CD4-positive, alpha-beta T cell treated with Interleukin-15 for 4 hours (primary cell): ENCODE measurements around the gene B3GAT1.

ENCODE experiments used
- DNase-seq: peaks from one replicate; pipeline ENCODE4 v3.0.0-alpha.2; 2020; ENCODE audit warnings: low spot score

B3GAT1 gene

DNA sequence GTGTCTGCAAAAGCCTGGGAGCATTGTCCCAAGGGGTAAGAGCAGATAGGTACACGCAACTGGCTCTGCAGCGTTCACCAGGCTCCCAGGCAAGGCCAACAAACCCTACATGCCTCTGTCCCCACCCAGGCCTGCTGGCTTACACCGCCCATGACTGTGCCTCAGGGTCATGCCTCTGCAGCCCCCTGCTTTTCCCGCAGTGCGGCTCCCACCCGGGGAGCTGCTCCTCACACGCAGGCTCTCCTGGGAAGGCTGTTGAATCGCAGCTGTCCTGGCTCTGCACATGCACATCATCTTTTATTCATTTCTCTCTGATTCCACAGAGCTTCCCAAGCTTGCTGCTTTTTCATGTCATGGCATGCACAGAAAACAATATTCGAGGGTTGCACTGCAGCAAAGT is 29.2 kb upstream of the B3GAT1 start:
- DNase-seq = no peak

DNA sequence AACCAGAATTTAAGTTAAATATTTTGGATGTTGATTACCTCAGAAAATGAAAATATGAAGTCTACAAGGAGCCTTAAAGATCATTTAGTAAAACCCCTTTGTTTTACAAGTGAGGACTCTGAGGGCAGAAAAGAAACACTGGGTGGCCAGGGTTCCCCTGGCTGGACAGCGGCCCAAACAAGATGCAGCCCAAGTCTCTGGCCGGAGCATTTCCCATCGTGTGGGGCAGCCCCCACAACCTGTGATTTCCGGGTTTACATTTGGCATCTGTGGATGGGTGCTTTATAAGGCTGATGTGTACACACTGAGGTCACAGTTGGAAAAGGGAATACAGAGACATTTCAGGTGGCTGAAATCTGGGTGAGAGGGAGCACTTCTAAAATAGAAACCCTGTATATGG is 28.8 kb upstream of the B3GAT1 start:
- no peak for DNase-seq

DNA sequence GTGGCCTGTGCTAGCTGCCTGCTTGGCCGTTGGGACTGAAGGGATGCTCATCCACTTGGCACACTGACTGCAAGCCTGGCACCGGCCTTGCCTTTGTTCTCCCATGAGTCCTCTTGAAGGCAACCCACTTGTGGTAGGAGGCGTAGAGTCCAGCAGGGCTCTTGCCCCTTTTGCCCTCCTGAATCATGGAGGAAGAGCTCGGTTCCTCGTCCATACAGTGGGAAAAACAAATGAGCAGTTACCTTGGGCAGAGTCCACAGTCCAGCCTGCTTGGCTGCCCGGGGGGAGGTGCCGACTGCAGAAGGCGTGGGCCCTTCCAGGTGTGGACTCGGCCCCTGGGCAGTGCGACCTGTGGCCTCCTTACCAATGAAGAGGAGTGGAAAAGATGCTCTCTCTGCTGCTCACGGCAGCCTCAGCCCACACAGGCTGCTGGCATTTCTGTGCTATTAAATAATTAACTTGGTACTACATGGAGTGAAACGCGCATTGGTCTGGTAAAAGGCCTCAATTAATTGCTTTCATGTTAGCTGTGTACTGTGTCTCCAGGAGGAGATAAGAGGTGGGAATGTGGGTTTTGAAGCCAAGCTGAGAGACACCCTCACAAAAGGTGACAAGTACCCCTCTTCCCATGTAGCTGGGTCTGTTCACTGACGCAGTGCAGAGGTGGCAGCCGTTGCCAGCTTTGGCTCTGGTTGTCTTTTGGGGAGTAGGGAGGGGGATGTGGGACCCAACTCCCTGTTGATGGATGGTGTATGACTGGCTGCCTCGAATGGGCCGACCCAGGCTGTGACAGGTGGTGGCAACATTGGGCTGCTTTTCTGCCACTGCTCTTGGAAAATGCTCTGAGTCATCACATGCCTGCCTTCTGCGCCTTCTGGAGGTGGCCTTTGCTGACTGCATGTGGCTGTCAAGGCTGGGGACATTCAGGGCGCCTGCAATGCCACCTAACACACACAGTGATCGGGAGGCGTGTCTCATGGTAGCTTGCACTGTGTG is 26.8 kb upstream of the B3GAT1 start:
- no peak for DNase-seq

DNA sequence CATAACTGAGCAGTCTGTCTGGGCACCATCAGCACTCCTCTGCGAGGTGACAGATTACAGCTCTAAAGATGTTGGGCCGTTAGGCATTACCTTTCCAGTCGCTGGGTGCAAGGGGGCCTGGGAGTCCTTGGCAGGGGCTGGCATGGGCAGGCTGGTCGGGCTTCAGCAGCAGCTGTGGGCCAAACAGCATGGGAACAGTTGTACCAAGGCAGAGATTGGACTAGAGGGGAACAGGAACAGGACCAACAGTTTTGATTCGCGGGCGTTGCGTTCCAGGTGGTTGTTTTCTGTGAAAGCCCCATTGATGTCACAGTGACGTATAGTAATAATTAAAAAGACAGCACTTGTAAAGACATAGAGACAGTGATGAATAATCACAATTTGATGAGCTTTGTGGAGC is 25.8 kb upstream of the B3GAT1 start:
- DNase-seq = no peak

DNA sequence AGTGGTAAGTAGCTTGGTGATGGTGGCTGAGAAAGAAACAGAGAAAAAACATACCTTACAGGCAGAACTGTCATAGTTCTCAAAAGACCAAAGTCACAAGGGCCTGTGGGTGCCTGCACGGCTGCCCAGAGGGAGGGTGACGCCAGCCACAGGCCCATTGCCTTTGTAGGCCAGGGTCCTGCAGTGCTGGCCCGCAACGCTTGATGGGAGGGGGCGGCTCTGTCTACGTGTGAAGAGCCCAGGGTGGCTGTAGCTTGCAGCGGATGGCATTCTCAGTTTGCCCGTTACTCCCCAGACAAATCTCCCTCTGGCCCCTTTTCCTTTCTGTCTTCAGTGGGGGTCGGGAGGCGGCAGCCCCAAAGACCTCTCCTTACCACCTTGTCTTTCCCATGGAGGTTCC is 24.7 kb upstream of the B3GAT1 start:
- DNase-seq = no peak

DNA sequence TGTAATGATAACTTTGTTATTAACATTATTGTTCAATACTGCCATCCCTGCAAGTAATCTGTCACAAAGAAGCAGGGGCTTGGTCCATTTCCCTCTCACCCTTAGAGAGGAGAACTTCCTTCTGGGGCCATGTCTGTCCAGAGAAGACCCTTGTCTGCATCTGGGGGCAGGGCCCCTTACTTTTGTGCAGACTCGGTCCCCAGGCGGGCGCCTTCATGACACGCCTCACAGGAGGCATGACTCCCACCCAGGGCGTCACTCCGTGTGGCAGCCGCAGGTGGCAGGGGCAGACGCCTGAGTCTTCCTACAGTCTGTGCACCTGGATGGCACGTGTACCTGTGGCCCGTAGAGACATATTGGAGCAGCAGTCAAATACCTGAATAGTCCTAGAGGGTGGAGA is 21.8 kb upstream of the B3GAT1 start:
- DNase-seq = no peak

DNA sequence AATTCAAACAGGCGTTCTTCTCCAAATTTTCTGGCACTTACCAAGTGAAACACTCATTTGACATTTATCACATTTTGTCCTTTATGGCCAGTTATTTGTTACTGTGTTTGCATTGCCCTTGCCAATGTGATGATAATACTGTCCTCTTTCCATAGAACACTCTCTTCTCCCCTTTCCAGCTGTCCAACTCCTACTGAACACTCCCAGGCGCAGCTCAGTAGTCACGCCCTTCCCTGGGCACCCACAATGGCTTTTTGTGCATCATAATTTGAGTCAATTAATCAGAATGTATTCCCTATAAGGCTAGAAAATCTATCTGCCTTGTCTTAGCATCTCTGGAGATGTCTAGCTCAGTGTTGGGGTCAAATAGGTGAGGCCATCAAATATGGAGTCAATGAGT is 21.2 kb upstream of the B3GAT1 start:
- no peak for DNase-seq

DNA sequence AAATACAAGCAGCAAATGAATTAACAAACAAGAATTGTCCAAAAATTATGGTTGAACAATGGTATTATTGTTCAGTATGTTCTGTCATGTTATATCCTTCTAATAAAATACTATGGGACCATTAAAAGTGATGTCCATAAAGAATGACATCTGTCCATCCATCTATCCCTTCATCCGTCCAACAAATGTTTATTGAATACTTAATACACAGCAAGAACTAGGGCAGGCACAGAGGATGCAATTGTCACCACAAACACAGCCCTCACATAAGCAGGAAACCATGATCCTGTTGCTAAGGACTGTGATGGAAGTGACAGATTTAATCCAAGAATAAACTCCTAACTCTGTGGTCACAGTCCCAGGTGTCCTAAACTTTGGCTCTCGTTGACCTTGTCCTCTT is 20.7 kb upstream of the B3GAT1 start:
- DNase-seq = no peak

DNA sequence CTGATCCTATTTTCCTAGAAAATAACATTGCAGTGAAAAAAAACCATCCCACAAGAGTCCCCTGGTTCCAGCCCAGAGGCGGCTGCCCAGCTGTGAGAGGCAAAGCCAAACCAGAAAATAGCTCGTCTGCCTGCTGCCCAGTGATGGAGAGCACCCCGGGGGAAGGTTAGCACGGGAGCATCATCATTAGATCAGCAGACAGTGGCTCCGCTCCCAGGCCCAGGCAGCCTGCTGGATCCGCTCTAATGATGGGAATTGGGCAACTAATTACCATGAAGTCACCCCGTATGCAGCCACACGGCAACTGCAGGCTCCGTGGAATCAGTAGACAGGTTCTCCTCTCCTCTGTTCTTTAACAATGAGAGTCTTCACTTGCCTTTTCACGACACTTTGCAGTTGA is 17.1 kb upstream of the B3GAT1 start:
- no peak for DNase-seq

DNA sequence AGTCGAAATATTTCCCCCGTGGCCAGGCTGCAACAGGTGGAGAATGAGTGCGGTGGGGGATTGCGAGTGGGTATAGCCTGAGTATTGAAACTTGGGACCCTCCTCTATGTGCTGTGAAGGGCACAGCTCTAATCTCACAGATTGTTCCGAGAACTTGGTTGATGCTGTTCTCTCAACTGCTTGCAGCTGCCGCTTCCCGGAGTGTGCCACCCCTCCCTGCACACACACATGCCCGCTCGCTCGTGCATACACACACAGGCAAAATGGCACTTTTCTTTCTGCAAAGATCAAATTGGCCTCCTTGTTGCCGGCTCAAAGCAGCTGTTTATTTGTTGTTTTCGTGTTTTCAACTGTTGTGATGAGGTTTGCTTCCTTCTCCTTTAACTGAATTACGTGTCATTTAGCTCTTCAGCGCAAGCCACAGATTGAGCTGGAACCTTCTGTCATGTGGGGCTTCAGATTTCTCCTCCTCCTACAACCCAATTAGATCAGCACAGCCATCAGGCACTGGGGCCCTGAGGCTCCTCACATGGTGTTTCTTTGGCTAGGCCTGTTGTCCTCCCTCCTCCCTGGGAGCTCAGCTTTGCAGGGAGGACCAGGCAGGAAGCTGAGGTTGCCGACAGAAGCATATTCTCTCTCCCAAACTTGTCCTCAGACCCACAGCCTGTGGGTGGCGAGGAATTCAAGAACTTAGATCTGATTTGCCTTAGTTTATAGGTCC is 13.9 kb upstream of the B3GAT1 start:
- no peak for DNase-seq

DNA sequence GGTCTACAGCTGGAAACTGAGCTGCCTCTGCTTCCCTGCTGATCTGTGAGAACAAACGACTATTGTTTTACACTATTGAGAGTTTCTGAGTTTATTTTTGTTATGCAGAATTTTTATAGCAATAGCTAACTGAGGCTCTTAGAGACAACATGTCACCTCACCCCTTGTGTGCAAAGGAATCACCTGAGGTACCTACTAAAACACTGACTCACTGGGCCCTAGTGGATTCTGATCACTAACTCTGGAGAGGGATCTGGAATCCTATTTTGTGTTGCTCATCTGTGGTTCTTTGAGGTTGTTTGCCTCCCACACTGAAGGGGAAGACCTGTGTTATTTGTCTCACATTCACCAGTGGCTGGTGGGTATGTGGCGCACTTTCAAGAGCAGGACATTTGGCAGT is 13.4 kb upstream of the B3GAT1 start:
- no peak for DNase-seq

DNA sequence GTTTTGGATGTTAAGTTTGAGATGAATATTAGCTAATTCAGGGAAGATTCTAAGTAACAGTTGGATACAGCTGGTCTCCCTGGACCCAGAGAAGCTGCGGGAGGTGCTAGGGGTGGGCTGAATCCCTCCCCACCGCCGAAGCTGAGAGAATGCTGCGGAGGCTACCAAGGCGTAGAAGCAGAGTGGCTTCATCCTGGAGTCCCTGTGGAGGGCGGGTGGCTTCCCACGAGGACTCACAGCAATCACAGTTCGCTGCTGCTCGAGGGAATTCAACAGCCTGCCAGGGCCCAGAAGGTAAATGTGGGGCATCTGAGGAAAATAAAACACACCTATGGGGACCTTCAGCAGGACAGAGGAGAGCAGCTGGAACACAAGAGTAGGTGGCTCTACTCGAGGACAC is 11.1 kb upstream of the B3GAT1 start:
- DNase-seq = no peak

DNA sequence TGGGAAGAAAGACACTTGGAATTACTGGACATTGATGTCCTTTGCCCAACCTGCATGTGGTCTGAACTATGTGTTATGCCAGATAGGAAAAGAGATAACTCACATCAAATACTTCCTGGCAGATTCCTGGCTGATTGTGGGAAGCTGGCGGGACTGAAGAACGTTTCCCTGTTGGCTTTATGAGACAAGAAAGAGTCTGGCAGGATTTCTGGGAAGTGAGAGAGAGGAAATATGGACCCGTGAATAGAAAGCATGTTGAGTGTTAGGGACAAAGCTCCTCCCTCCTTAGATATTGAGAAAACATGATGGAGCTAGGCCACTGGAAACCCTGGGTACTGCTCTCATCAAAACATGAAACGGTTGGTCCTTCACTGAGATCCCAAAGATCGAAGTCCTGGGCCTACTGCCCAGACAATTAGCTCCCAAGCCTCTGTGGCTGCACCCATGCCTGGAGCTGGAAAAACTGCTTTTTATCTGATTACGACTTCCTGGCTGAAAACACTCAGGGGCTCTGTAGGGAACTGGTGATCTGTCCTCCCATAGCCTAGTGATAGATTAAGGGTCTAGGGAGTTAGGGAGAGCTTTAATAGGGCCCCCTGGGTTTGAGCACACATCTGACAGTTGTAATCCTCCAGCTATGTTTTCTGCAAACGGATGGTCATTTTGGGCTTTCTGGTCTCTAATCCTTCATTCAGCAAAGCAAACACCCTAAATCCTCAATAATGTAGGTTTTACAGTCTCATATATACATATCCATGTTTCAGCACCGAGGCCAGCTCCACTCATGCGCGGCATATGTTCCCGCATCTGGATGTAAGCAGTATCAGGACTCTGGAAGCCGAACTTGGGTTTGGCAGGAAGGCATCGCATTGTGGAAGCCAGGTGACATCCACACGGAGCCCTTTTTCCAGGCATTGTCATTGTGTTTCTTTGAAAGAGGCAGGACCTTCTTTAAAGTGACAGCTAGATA is 6.1 kb upstream of the B3GAT1 start:
- no peak for DNase-seq

DNA sequence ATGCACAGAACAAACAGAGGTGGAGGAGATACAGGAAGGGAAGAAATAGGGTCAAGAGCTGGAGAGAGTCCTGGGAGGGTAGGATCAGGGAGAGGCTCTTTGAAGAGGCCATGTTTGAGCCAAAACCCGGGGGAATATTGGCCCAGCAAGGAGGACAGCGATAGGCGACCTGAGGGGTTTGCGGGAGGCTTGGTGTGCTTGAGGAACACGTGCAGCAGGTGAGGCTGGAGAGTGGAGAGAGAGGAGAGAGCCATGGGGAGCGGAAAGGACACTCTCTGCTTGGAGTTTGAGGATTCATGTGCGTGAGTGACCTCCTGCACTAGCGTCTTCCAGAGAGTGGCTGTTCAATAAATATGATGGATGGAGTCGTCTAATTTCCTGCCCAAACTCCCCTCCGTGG is 4.7 kb upstream of the B3GAT1 start:
- no peak for DNase-seq

DNA sequence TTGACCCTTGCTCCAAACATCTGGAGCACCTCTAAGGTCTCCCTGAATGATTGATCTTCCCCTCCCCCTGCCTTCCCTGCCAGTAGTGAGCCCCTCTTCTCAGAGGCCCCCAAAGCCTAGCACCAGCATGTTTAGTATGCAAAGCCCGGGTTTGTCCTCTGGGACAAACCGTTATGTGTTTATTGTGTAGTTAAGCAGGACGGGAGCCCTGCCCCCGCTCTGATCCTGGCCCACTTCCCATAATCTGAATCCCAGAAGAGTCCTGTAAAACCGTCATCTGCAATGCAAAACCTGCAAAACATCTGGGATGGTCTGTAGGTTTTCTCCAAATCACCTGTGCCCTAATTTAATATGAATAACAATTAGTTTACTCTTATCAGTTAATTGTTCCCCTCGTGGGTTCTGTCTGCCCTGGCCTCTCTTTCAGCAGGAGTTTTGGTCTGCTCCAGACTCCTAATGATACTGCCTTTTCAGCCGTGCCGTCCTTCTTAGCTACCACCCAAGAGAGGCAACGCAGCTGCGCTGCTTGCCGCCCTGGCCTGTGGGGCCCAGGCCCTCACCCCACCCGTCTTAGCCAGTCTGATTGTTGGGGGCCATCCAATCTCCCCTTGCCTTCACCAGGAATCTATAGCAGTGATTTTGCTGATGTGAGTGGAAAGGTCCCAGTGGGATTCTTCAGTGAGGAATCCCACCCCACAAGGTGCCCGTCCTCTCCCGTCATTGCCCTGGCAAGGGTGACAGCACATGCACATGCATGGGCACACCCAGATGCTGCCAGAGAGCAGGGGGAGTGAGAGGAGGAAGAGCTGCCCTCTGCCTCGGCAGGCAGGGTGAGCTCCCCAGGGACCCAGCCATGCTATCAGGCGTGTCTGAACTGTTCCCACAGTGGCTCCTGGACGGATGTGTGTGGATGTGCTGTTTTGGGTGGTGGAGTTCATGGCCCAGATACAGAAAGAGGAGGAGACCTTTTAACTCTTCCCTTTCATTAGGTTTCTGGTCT is 3.0 kb upstream of the B3GAT1 start:
- DNase-seq = no peak

DNA sequence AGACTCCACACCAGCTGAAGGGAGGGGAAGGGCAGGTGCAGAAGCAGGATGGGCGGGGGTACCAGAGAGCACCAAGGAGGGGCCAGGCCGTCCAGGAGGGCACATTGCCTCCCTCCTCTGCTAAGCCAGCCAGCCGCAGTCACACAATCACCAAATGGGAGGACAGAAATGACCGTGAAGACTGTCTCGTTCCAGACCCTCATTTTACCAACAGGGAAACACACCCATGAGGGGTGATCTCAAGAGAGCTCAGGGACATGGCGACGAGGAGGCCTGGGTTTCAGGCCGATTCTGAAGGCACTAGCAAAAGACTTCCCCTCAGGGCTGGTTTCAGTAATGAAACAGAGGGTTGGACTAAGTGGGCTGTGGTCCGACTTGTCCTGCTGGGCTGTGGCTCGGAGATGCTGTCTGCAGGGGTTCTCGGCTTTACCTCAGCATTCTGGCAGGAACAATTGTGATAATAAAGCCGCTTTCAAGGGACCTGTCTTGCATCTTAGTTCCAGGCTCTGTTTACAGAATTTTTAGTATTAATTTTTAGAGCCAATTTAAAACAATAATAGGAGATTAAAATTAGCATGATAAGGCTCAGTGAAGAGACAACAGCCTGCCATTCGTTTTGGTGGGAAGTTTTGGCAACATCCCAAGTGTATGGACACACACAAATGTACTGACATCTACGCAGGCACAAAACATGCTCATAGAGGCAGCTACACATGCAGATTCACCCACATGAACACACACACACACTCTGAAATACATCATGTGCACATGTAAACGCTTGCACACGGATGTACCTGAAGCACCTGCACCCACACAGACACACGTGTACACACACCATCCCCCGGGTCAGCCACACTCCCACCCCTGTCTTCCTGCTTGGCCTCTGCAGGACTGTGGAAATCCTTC is 2.0 kb upstream of the B3GAT1 start:
- no peak for DNase-seq

DNA sequence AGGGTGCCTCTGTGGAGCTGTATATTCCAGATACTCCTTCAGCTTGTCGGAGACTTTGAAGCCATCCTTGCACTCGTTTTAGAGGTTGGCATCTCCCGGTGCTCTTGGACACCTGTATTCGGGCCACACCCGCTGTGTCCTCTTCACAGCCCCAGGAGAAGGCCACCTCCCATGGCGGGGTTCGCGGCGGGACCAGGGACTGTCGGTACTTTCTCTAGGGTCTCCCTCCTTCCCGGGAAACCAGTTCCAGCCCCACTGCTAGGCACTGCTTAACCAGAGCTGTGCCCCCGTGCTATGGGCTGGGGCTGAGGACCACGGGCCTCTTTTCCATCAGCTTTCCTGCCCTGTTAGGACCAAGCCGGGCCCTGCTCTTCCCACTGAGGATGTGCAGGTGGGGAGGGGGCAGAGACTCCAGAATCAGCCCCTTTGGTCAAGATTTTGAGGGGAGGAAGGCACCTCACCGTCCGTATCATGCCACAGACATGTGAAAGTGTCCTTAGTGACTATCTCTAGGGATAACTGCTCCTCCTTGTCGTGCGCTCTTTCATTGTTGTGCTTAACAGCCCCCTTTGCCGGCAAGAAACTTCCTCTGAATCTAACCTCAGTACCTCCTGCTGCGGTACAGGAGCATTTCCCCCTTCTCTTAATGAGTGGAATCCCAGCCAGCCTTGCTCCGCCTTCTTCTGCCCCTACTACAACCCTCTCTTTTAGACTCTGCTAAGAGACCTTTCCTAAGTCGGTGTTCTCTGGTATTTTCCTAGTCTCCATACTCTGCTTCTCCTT is 1.2 kb upstream of the B3GAT1 start:
- DNase-seq = no peak

DNA sequence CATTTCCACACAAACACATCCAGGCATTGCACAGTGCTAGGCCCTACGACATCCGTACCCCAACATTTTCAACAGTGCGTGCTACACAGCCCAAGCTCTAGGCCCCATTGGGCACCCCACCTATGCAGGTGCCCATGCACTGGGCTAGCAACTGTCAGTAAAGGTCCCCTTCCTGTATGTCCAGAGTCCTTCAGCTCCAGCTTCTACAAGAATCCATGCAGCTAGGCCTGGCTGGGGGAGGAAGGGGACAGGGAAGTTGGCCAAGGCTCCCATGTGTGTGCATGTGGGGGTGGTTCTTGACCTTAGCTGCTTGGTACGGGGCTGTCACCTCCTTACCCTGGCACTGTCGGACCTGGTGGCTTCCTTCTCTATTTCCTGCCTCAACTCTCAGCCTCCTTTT is 1.3 kb downstream of the B3GAT1 start:
- DNase-seq = no peak
